GM19025 (cell line): ENCODE data around the gene KLK1.

Source experiments
- ATAC-seq: cut with Tn5 transposase; IDR thresholded peaks from one replicate; pipeline ENCODE4 v1.9.1; 2021; ENCODE audit warnings: mild to moderate bottlenecking, low read depth, moderate library complexity; ENCODE audit not compliant: unreplicated experiment

The KLK1 gene

DNA sequence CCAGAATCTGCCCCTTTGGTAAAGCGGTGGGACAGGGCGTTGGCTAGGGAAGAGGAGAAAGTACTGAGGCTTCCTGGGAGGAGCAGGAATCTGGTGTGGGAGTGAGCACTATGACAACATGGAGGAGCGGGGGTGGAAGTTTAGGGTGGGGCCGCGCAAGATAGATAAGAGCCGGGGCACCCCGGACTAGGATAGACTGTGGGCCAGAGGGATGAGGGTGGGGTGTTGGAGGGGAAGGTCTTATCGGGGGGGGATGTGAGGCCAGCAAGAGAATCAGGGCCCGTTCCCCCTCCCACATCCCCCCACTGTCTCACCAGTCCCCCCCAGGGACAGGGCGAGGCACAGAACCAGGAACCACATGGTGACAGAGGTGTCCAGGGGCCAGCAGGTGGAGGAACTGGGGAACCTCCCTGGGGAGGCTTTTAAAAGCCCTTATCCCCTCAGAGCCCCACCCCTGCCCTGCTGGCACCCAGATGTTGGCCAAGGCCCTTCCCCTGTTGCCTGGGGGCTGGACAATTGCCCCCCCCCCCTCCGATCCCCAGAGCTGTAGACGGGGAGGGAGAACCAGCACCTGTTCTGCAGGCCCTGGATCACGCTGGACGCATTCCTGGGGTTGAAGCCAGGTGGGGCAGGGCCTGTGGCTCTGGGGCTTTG, at the start of gene KLK1:
Gene KLK1, minus strand, starts transcription at position 399 of the 654 bp plus-strand sequence. Its CDS starts 39 bp downstream, at position 360.
- no peak for ATAC-seq

- ATAC-seq: no peak
Observed at GRCh38 chr19:50873056-50873455, 49.5 kb upstream of the KLK1 start, which contains the start of gene KLK2. Gene KLK2, plus strand, starts transcription at chr19:50873439. Its CDS starts 35 bp downstream, at chr19:50873474.

- no peak for ATAC-seq
Observed at GRCh38 chr19:50870417-50871089, 47.0 kb upstream of the KLK1 start.

DNA sequence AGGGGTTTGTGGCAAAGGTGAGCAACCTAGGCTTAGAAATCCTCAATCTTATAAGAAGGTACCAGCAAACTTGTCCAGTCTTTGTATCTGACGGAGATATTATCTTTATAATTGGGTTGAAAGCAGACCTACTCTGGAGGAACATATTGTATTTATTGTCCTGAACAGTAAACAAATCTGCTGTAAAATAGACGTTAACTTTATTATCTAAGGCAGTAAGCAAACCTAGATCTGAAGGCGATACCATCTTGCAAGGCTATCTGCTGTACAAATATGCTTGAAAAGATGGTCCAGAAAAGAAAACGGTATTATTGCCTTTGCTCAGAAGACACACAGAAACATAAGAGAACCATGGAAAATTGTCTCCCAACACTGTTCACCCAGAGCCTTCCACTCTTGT, 45.9 kb upstream of the KLK1 start:
- no peak for ATAC-seq

DNA sequence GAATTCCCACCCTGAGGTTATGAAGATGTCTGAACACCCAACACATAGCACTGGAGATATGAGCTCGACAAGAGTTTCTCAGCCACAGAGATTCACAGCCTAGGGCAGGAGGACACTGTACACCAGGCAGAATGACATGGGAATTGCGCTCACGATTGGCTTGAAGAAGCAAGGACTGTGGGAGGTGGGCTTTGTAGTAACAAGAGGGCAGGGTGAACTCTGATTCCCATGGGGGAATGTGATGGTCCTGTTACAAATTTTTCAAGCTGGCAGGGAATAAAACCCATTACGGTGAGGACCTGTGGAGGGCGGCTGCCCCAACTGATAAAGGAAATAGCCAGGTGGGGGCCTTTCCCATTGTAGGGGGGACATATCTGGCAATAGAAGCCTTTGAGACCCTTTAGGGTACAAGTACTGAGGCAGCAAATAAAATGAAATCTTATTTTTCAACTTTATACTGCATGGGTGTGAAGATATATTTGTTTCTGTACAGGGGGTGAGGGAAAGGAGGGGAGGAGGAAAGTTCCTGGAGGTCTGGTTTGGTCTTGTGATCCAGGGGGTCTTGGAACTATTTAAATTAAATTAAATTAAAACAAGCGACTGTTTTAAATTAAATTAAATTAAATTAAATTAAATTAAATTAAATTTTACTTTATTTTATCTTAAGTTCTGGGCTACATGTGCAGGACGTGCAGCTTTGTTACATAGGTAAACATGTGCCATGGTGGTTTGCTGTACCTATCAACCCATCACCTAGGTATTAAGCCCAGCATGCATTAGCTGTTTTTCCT, 38.1 kb upstream of the KLK1 start:
- ATAC-seq: no peak

DNA sequence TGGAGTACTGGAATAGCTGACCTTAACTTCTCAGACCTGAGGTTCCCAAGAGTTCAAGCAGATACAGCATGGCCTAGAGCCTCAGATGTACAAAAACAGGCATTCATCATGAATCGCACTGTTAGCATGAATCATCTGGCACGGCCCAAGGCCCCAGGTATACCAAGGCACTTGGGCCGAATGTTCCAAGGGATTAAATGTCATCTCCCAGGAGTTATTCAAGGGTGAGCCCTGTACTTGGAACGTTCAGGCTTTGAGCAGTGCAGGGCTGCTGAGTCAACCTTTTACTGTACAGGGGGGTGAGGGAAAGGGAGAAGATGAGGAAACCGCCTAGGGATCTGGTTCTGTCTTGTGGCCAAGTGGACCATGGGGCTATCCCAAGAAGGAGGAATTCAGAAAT, 37.4 kb upstream of the KLK1 start:
- ATAC-seq: no peak

- ATAC-seq: no peak
Observed at GRCh38 chr19:50859849-50860248, 36.3 kb upstream of the KLK1 start.

GRCh38 chr19:50858886-50859285, 35.3 kb upstream of the KLK1 start:
- ATAC-seq: no peak

DNA sequence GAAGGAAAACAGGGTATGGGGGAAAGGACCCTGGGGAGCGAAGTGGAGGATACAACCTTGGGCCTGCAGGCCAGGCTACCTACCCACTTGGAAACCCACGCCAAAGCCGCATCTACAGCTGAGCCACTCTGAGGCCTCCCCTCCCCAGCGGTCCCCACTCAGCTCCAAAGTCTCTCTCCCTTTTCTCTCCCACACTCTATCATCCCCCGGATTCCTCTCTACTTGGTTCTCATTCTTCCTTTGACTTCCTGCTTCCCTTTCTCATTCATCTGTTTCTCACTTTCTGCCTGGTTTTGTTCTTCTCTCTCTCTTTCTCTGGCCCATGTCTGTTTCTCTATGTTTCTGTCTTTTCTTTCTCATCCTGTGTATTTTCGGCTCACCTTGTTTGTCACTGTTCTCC, 33.8 kb upstream of the KLK1 start:
- ATAC-seq: no peak

- ATAC-seq: no peak
Observed at GRCh38 chr19:50854636-50855410, 31.2 kb upstream of the KLK1 start, which contains the start of gene KLK3. Gene KLK3, plus strand, starts transcription at chr19:50854915. Its CDS starts 41 bp downstream, at chr19:50854956.

DNA sequence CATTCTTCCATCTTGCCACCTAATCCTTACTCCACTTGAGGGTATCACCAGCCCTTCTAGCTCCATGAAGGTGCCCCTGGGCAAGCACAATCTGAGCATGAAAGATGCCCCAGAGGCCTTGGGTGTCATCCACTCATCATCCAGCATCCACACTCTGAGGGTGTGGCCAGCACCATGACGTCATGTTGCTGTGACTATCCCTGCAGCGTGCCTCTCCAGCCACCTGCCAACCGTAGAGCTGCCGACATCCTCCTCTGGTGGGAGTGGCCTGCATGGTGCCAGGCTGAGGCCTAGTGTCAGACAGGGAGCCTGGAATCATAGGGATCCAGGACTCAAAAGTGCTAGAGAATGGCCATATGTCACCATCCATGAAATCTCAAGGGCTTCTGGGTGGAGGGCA, 28.0 kb upstream of the KLK1 start:
- ATAC-seq: no peak

GRCh38 chr19:50850738-50851137, 27.2 kb upstream of the KLK1 start:
- no peak for ATAC-seq

DNA sequence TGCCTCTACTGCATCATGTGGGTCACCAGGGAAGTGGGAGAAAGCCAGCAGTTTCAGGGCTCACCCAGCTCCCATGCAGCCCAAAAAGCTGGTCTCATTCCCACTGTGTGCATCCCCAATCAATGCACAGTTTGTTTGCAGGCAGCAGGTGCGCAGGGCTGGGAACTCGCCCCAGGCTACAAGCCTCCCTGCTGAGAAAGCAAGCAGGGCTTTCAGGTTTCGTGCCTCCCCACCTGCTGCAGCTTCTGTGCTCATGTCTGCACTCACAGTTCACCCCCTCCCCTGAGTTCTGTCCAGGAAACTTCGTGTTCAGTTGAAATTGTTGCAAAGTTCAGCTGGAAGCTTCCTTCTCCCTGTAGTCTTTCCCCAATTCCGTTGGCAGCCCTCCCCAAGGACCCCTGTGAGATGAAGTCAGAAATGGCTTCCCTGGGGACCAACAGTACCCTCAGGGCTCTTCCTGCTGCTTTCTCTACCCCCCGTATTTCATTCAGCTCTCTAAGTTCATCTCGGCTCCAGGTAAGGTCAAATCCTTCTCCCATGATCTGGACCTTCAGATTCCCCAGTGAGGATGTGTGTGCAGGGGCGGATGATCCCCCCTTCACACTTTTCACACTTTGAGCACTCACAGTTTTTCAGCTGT, 20.8 kb upstream of the KLK1 start:
- no peak for ATAC-seq

GRCh38 chr19:50843701-50844221, 20.2 kb upstream of the KLK1 start:
- no peak for ATAC-seq

GRCh38 chr19:50843205-50843604, 19.6 kb upstream of the KLK1 start:
- ATAC-seq: no peak

- no peak for ATAC-seq
Observed at GRCh38 chr19:50842130-50842529, 18.5 kb upstream of the KLK1 start.

GRCh38 chr19:50839712-50840655, 16.4 kb upstream of the KLK1 start:
- ATAC-seq: no peak

DNA sequence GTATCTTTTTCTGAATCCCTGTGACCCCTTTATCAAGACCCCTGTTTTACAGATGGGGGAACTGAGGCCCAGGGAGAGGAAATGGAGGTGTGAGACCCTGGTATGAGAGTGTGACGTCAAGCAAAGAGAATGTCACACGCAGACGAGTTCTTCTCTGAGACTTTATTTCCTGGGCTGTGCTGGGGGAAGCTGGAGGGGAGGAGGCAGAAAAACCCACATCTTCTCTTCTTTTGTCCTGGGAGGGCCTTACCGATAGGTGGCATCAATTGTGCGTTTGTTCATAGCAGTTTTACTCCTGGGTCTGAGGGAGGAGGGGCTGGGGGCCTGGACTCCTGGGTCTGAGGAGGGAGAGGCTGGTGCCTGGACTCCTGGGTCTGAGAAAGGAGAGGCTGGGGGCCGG, 14.7 kb upstream of the KLK1 start:
- no peak for ATAC-seq

DNA sequence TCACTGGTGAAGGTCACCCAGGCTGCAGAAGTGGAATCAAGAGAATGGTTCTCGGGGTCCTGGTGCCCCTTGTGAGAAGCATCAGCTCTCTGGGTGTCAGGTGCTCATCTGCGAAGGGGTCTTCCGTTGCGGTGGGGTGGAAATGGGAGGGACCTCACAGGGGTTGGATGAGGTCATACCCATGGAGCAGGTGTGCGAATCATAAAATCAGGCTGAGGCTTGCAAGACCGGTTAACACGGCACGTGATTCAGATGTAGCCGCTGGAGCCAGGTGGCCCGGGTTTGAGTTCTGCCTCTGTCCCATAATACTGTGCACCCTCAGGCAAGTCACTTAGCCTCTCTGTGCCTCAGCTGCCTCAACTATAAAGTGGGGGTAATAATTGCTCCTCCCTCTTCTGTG, 13.7 kb upstream of the KLK1 start:
- ATAC-seq: no peak
